B cell (primary cell): ENCODE results near the gene THSD7A. TPM values are rescaled to one million over a fixed set of nuclear protein-coding genes. Genes with fewer than 3 reads are reported as not detected.

Experiments
- ATAC-seq: fragments of 200-7000 bp; cut with Tn5 transposase; one replicate; pipeline ENCODE4 v1.10.0; 2021; ENCODE audit warnings: low read depth, mild to moderate bottlenecking, moderate number of reproducible peaks, moderate library complexity
- CTCF ChIA-PET: fragments of 350-600 bp; sonication (Branson Sonifier 250); formaldehyde crosslinking; loops from one replicate; lab custom pipeline; 2021; ENCODE audit warnings: antibody characterized with exemption, inconsistent platforms; lab: Charles Lee
- POLR2A ChIA-PET: fragments of 350-600 bp; sonication (Branson Sonifier 250); formaldehyde crosslinking; loops from one replicate; lab custom pipeline; 2021; ENCODE audit warnings: antibody characterized with exemption; lab: Charles Lee
- DNase-seq: peaks from one replicate; pipeline ENCODE4 v3.0.0; 2013
- H2AFZ ChIP-seq: 2 replicates; pipeline ENCODE4 v1.6.1; 2012; ENCODE audit warnings: mild to moderate bottlenecking, low read depth, low read length; ENCODE audit not compliant: insufficient read depth, poor library complexity, severe bottlenecking
- H3K27ac ChIP-seq, 2 donors: 1 replicate in 1 of 2; 2 replicates in 1 of 2; pipeline ENCODE4 v1.5.1; 2012 to 2013; ENCODE audit warnings: low read length in 2 of 2, mild to moderate bottlenecking in 2 of 2, moderate library complexity in 1 of 2
- H3K27me3 ChIP-seq, 4 experiments: fragments of 200-600 bp in 1 of 4; sonication (generic) in 1 of 4; replicated peaks in 1 of 4; 1 replicate in 2 of 4; 2 replicates in 2 of 4; pipeline versions ENCODE4 v1.6.1 to v1.7.0; 2013 to 2016; ENCODE audit warnings: low read length in 3 of 4, mild to moderate bottlenecking in 2 of 4, mixed read lengths in 1 of 4, moderate library complexity in 1 of 4; ENCODE audit not compliant: insufficient read depth in 4 of 4, control insufficient read depth in 3 of 4; ENCODE audit errors: control extremely low read depth in 1 of 4
- H3K36me3 ChIP-seq, 2 experiments: replicated peaks in 1 of 2; 1 replicate in 1 of 2; 2 replicates in 1 of 2; pipeline versions ENCODE4 v1.6.1 to v1.7.1; 2013; ENCODE audit warnings: low read length in 1 of 2; ENCODE audit not compliant: insufficient read depth in 2 of 2, control insufficient read depth in 1 of 2; ENCODE audit errors: control extremely low read depth in 1 of 2, extremely low read depth in 1 of 2
- H3K4me1 ChIP-seq, 2 donors: fragments of 200-600 bp in 1 of 2; sonication (generic) in 1 of 2; 1 replicate in 1 of 2; 2 replicates in 1 of 2; pipeline versions ENCODE4 v1.5.1 to v1.6.1; 2013 to 2017; ENCODE audit warnings: low read length in 2 of 2; ENCODE audit not compliant: control insufficient read depth in 2 of 2, insufficient read depth in 2 of 2
- H3K4me2 ChIP-seq: replicated peaks from 2 replicates; pipeline ENCODE3; 2012; ENCODE audit warnings: mild to moderate bottlenecking, low read depth, low read length; ENCODE audit not compliant: poor library complexity, severe bottlenecking
- H3K4me3 ChIP-seq, 5 experiments: fragments of 200-600 bp in 1 of 5; sonication (generic) in 1 of 5; 1 replicate in 3 of 5; 2 replicates in 2 of 5; pipeline versions ENCODE4 v1.5.1 to v1.7.0; 2011 to 2016; ENCODE audit warnings: low read length in 4 of 5, mild to moderate bottlenecking in 4 of 5, low read depth in 2 of 5, control low read depth in 1 of 5, moderate library complexity in 1 of 5; ENCODE audit not compliant: insufficient read depth in 1 of 5; ENCODE audit errors: control extremely low read depth in 1 of 5, extremely low read depth in 1 of 5
- H3K79me2 ChIP-seq: fragments of 200-600 bp; sonication (generic); one replicate; pipeline ENCODE4 v1.6.0; 2016; ENCODE audit warnings: low read length; ENCODE audit not compliant: control insufficient read depth, insufficient read depth
- H3K9ac ChIP-seq: fragments of 200-600 bp; sonication (generic); 2 replicates; pipeline ENCODE4 v1.6.1; 2017; ENCODE audit warnings: mild to moderate bottlenecking, low read length, moderate library complexity
- H3K9me3 ChIP-seq, 3 donors: one replicate each; pipeline versions ENCODE4 v1.6.1 to v1.7.1; 2013; ENCODE audit warnings: low read length in 2 of 3; ENCODE audit not compliant: control insufficient read depth in 2 of 3, insufficient read depth in 1 of 3; ENCODE audit errors: control extremely low read depth in 1 of 3
- H4K20me1 ChIP-seq: 2 replicates; pipeline ENCODE4 v1.6.0; 2012; ENCODE audit warnings: mild to moderate bottlenecking, low read length; ENCODE audit not compliant: insufficient read depth, control insufficient read depth, poor library complexity, severe bottlenecking
- H3K27ac Mint-ChIP-seq: one replicate; pipeline ENCODE4 v1.8.0; 2021; ENCODE audit warnings: mixed read lengths
- H3K27me3 Mint-ChIP-seq: one replicate; pipeline ENCODE4 v1.8.0; 2021; ENCODE audit warnings: mixed read lengths
- H3K4me1 Mint-ChIP-seq: one replicate; pipeline ENCODE4 v1.8.0; 2021; ENCODE audit warnings: mixed read lengths
- H3K4me3 Mint-ChIP-seq: one replicate; pipeline ENCODE4 v1.8.0; 2021; ENCODE audit warnings: mixed read lengths
- H3K9me3 Mint-ChIP-seq: one replicate; pipeline ENCODE4 v1.8.0; 2022; ENCODE audit warnings: mixed read lengths; ENCODE audit not compliant: insufficient read depth
- EZH2 ChIP-seq: IDR thresholded peaks from 2 replicates; pipeline ENCODE4 v1.6.1; 2012; ENCODE audit warnings: borderline replicate concordance, low read depth, mild to moderate bottlenecking, moderate library complexity, low read length; ENCODE audit not compliant: insufficient read depth, poor library complexity, severe bottlenecking
- WGBS: methylation state at CpG from one replicate; pipeline ENCODE4 v1.1.5; 2013; ENCODE audit warnings: missing lambda C conversion rate; ENCODE audit not compliant: insufficient coverage; 5-methylcytosine and 5-hydroxymethylcytosine counted together
- intact Hi-C: fragments of 100-400 bp; cut with micrococcal nuclease; formaldehyde crosslinking; loops from one replicate; pipeline ENCODE4 v1.10.0; 2022
- polyA plus RNA-seq: library from polyadenylated mRNA; depleted of rRNA; stranded (reverse); fragments of >200 nt; gene quantifications from 2 replicates; pipeline ENCODE4 v1.2.3, GENCODE V29; 2012
- total RNA-seq, 2 donors: library from RNA; stranded (reverse); fragments of 120-200 nt in 1 of 2; gene quantifications; 1 replicate in 1 of 2; 2 replicates in 1 of 2; pipeline versions ENCODE4 v1.2.3 to v1.2.4, GENCODE V29; 2013 to 2022
- TF ChIP-seq, protein P1 (sequence below): fragments of 200-600 bp; IDR thresholded peaks from one replicate; pipeline ENCODE4 v1.8.0; 2022; ENCODE audit warnings: antibody characterized with exemption, mild to moderate bottlenecking

THSD7A gene
- total and polyA plus RNA-seq, 2 donors (not counting 1 experiment from before 2014, with no cell fraction given), result not detected

GRCh38 chr7:11452476-11452875, 379.5 kb downstream of the THSD7A start:
- no peak for ATAC-seq
- CTCF ChIA-PET, result no interaction called here
- H3K27me3 Mint-ChIP-seq, result no peaks in the 10 kb centered on the region

DNA sequence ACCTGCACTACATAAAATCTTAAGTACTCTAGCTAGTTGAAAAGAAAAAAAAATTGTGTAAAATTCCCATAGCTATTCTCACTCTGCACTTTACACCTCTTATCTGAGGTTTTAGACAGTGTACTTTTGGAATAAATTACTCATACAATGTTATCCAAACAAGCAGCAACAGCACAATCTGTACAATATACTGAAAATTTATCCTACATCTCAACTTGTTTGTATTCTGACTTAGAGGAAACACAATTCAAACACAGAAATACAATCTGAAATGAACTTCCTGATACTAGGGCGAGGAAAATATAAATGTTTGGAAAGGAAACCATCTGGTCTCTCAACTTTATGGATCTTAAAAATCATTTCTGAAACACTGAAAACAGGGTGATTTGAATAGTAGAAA, 381.7 kb downstream of the THSD7A start:
- Mint-ChIP-seq H3K9me3 (no peaks in the 10 kb centered on the region), H3K27ac (no peak overlapping the region), H3K4me1 (no peaks in the 10 kb centered on the region), H3K27me3 (no peaks in the 10 kb centered on the region), H3K4me3 (no peak overlapping the region)
- Histone ChIP-seq H3K27ac (no peak overlapping the region), H3K79me2 (no peaks in the 10 kb centered on the region), H3K4me3 (no peak overlapping the region), H3K4me1 (no peaks in the 10 kb centered on the region), H3K36me3 (no peaks in the 10 kb centered on the region), H3K9me3 (peaks cover 0 to 3% (median 0%) of the 10 kb centered on the region in 3 donors), H3K27me3 (no peaks in the 10 kb centered on the region), H4K20me1 (no peaks in the 10 kb centered on the region), H2AFZ (no peak overlapping the region), H3K9ac (no peak overlapping the region), H3K4me2 (no peak overlapping the region)
- no peak for TF ChIP-seq EZH2
- TF ChIP-seq, protein P1, sequence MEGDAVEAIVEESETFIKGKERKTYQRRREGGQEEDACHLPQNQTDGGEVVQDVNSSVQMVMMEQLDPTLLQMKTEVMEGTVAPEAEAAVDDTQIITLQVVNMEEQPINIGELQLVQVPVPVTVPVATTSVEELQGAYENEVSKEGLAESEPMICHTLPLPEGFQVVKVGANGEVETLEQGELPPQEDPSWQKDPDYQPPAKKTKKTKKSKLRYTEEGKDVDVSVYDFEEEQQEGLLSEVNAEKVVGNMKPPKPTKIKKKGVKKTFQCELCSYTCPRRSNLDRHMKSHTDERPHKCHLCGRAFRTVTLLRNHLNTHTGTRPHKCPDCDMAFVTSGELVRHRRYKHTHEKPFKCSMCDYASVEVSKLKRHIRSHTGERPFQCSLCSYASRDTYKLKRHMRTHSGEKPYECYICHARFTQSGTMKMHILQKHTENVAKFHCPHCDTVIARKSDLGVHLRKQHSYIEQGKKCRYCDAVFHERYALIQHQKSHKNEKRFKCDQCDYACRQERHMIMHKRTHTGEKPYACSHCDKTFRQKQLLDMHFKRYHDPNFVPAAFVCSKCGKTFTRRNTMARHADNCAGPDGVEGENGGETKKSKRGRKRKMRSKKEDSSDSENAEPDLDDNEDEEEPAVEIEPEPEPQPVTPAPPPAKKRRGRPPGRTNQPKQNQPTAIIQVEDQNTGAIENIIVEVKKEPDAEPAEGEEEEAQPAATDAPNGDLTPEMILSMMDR, result no peak
- intact Hi-C loops, result no loop called here
- no peak for ATAC-seq
- POLR2A ChIA-PET, result no interaction called here
- CTCF ChIA-PET, result no interaction called here
- no CpG with 5 or more reads among the region's 1 CpG for WGBS
- DNase-seq, result no peak

More at GRCh38 chr7:11452476-11452875, 379.5 kb downstream of the THSD7A start:
- Histone ChIP-seq H3K4me3 (no peak overlapping the region), H3K9ac (no peak overlapping the region), H3K27ac (no peak overlapping the region), H3K4me1 (no peaks in the 10 kb centered on the region), H3K36me3 (no peaks in the 10 kb centered on the region), H3K4me2 (no peak overlapping the region), H4K20me1 (no peaks in the 10 kb centered on the region), H3K27me3 (no peaks in the 10 kb centered on the region), H2AFZ (no peak overlapping the region), H3K79me2 (no peaks in the 10 kb centered on the region), H3K9me3 (no peaks in the 10 kb centered on the region)
- DNase-seq, result no peak
- POLR2A ChIA-PET, result no interaction called here
- Mint-ChIP-seq H3K9me3 (no peaks in the 10 kb centered on the region), H3K4me1 (no peaks in the 10 kb centered on the region), H3K27ac (no peak overlapping the region), H3K4me3 (no peak overlapping the region)
- no peak for TF ChIP-seq EZH2
- TF ChIP-seq, protein P1, result no peak
- no CpG with 5 or more reads among the region's 3 CpGs for WGBS
- intact Hi-C loops, result no loop called here
